NCI-H2081 (cell line): Measurements from ENCODE around the gene PARP3.

Experiments
- DNase-seq, 2 experiments: peaks; one replicate each; lab custom pipeline; 2025; lab: John Stamatoyannopoulos, UW

The PARP3 gene

GRCh38 chr3:51948016-51948580 is 5.9 kb downstream of the PARP3 start:
- DNase-seq, result no peak

GRCh38 chr3:51949121-51949520 is 7.0 kb downstream of the PARP3 start:
- DNase-seq, result no peak

- DNase-seq, result no peak
These were observed 8.7 kb downstream of the PARP3 start for GRCh38 chr3:51950899-51951298.

GRCh38 chr3:51953445-51953844 is 11.3 kb downstream of the PARP3 start:
- no peak for DNase-seq

- no peak for DNase-seq
These were observed 11.9 kb downstream of the PARP3 start for GRCh38 chr3:51954105-51954504.

GRCh38 chr3:51954713-51955112 is 12.6 kb downstream of the PARP3 start:
- no peak for DNase-seq

- DNase-seq, result no peak
These were observed 13.2 kb downstream of the PARP3 start, which contains the start of gene GPR62 for GRCh38 chr3:51955175-51955892. Gene GPR62, plus strand, starts transcription at chr3:51955381. Its CDS starts 272 bp downstream, at chr3:51955653.

- DNase-seq, result no peak
These were observed 14.0 kb downstream of the PARP3 start for GRCh38 chr3:51955893-51956770.

GRCh38 chr3:51957520-51958205 is 15.5 kb downstream of the PARP3 start:
- DNase-seq, result no peak

- no peak for DNase-seq
These were observed 16.7 kb downstream of the PARP3 start for GRCh38 chr3:51958603-51959521.

GRCh38 chr3:51959651-51960050 is 17.5 kb downstream of the PARP3 start:
- DNase-seq, result no peak

GRCh38 chr3:51960386-51960785 is 18.2 kb downstream of the PARP3 start:
- no peak for DNase-seq

- DNase-seq, result no peak
These were observed 18.8 kb downstream of the PARP3 start for GRCh38 chr3:51961011-51961410.

- DNase-seq, result no peak
These were observed 19.7 kb downstream of the PARP3 start for GRCh38 chr3:51961602-51962569.

GRCh38 chr3:51962854-51963530 is 20.8 kb downstream of the PARP3 start:
- no peak for DNase-seq

GRCh38 chr3:51963951-51964451 is 21.8 kb downstream of the PARP3 start:
- peak; percentile 16 to 32 for DNase-seq

- no peak for DNase-seq
These were observed 22.4 kb downstream of the PARP3 start for GRCh38 chr3:51964521-51964920.

- DNase-seq, result no peak
These were observed 23.9 kb downstream of the PARP3 start for GRCh38 chr3:51966016-51966415.

- DNase-seq, result no peak
These were observed 24.3 kb downstream of the PARP3 start for GRCh38 chr3:51966486-51966885.
